ENCODE data around the gene ZNF689. TPM values are rescaled to one million over a fixed set of nuclear protein-coding genes. Genes with fewer than 3 reads are reported as not detected.

Gene ZNF689
- total and polyA plus RNA-seq, 2 of the 13 experiments (the other 11 are each of a cell fraction or from before 2014, with no cell fraction given), result 9.7 to 19.5 TPM

DNA sequence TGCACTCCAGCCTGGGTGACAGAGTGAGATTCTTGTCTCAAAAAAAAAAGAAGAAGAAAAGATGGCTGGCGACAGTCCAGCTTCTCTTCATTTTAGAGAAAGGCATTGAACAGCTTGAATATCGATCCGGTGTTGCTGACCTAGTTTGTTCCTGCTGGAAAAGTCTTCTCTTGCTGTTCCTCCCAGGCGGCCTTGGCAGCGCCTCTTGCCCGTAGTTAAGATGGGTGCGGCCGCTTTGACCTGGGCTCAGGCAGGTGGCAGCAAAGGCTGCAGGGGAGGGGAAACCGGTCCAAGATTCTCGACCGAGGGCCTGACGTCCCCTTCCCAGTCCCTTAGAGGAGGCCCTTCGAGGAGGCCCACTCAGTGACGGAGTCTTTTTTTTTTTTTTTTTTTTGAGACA, 48.2 kb downstream of the ZNF689 start:
- FAIRE-seq (no peak), DNase-seq (ENCODE audit: low spot score) (no peak), ATAC-seq (no peak)
- Histone ChIP-seq H3K4me3 (replicated peaks in 1 of 3; ENCODE audit: insufficient read depth in 1 of 3, low read depth in 2 of 3, low read length in 3 of 3) (no peak overlapping the region), H3K4me2 (ENCODE audit: low read depth, low read length) (no peak overlapping the region), H3K4me1 (ENCODE audit: insufficient read depth, low read length) (peaks cover 34% of the 10 kb centered on the region), H3K9me3 (ENCODE audit: low read length) (no peaks in the 10 kb centered on the region), H3K27ac (ENCODE audit: extremely low read length, insufficient read depth, low read length) (no peak overlapping the region), H3K36me3 (replicated peaks in 1 of 2; ENCODE audit: control insufficient read depth in 1 of 2, insufficient read depth in 2 of 2, low read length in 2 of 2) (no peaks in the 10 kb centered on the region), H3K9ac (ENCODE audit: insufficient read depth, low read depth, low read length) (no peak overlapping the region), H4K20me1 (ENCODE audit: insufficient read depth, low read length) (no peaks in the 10 kb centered on the region), H3K79me2 (ENCODE audit: insufficient read depth, low read length) (peaks cover 8% of the 10 kb centered on the region), H2AFZ (ENCODE audit: low read length) (no peak overlapping the region), H3K27me3 (ENCODE audit: control insufficient read depth in 1 of 2, insufficient read depth in 2 of 2, low read length in 2 of 2) (no peaks in the 10 kb centered on the region)
- in situ Hi-C loops (cut with HindIII; ENCODE audit: extremely low pct_ligation_motif_present, low pct_unique_long_range_greater_than_20kb), result no loop called here
- no TSS peak for BruUV-seq (replicated peaks)
- ChIA-PET POLR2A (interaction anchor here (0.7 kb wide), 1 partner anchor 21 kb away, joined by 3 read pairs; no protein-coding TSS in a partner anchor), CTCF (ENCODE audit: low intra/inter-chr PET ratio, low total read pairs) (no interaction called here)
- intact Hi-C loops (cut with micrococcal nuclease; ENCODE audit: unreplicated experiment), result no loop called here
- WGBS (ENCODE audit: low lambda C conversion rate), result 69% methylated on average over 14 of the region's 14 CpGs
- TF ChIP-seq RBM22 (optimal IDR thresholded peaks at IDR 0.05; ENCODE audit: low read length) (no peak), YY1 (IDR thresholded peaks at IDR 0.05; ENCODE audit: insufficient read depth, insufficient replicate concordance, low read depth, low read length) (peak; percentile 43), GPBP1L1 (CRISPR knock-in tag; IDR thresholded peaks at IDR 0.05) (no peak), ZNF225 (CRISPR knock-in tag; IDR thresholded peaks at IDR 0.05) (no peak), ZGPAT (CRISPR knock-in tag; IDR thresholded peaks at IDR 0.05) (no peak), ATF7 (IDR thresholded peaks at IDR 0.05) (no peak), ATF7 (CRISPR knock-in tag; IDR thresholded peaks at IDR 0.05) (no peak), HMGXB4 (CRISPR knock-in tag; IDR thresholded peaks at IDR 0.05; ENCODE audit: borderline replicate concordance in 1 of 2, low read depth in 1 of 2) (no peak), TCF7 (IDR thresholded peaks at IDR 0.05; ENCODE audit: low read depth) (no peak), ONECUT2 (CRISPR knock-in tag; IDR thresholded peaks at IDR 0.05) (0 out of 2 replicates have a peak, but pooled peaks have one; percentile 18), CTCF (CRISPR knock-in tag; IDR thresholded peaks at IDR 0.05) (0 out of 2 replicates have a peak, but pooled peaks have one; percentile 7), TCF12 (IDR thresholded peaks at IDR 0.05) (no peak), TCF12 (CRISPR knock-in tag; IDR thresholded peaks at IDR 0.05) (no peak)
- TF ChIP-seq, protein P1, sequence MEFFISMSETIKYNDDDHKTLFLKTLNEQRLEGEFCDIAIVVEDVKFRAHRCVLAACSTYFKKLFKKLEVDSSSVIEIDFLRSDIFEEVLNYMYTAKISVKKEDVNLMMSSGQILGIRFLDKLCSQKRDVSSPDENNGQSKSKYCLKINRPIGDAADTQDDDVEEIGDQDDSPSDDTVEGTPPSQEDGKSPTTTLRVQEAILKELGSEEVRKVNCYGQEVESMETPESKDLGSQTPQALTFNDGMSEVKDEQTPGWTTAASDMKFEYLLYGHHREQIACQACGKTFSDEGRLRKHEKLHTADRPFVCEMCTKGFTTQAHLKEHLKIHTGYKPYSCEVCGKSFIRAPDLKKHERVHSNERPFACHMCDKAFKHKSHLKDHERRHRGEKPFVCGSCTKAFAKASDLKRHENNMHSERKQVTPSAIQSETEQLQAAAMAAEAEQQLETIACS (CRISPR knock-in tag; IDR thresholded peaks at IDR 0.05), result no peak
- TF ChIP-seq, protein P2, sequence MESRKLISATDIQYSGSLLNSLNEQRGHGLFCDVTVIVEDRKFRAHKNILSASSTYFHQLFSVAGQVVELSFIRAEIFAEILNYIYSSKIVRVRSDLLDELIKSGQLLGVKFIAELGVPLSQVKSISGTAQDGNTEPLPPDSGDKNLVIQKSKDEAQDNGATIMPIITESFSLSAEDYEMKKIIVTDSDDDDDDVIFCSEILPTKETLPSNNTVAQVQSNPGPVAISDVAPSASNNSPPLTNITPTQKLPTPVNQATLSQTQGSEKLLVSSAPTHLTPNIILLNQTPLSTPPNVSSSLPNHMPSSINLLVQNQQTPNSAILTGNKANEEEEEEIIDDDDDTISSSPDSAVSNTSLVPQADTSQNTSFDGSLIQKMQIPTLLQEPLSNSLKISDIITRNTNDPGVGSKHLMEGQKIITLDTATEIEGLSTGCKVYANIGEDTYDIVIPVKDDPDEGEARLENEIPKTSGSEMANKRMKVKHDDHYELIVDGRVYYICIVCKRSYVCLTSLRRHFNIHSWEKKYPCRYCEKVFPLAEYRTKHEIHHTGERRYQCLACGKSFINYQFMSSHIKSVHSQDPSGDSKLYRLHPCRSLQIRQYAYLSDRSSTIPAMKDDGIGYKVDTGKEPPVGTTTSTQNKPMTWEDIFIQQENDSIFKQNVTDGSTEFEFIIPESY (CRISPR knock-in tag; IDR thresholded peaks at IDR 0.05), result peak; percentile 90

Measured in HepG2 (cell line).